Activated CD8-positive, alpha-beta T cell treated with anti-CD3 and anti-CD28 coated beads, Interleukin-2, amount 10 ng/mL, durations not matched to agents 7 days and 5 days (primary cell): Measurements from ENCODE around the gene THAP6. TPM values are rescaled to one million over a fixed set of nuclear protein-coding genes. Genes with fewer than 3 reads are reported as not detected.
"Not testable (repeated sequence)": the region's sequence is repeated elsewhere in the genome, so short reads cannot be mapped to it uniquely, and the experiment has no call there.

ENCODE experiments used
- ATAC-seq: fragments of 150-1000 bp; cut with Tn5 transposase; one replicate; pipeline ENCODE4 v1.10.0; 2021; ENCODE audit warnings: moderate library complexity
- CTCF ChIA-PET: fragments of 350-600 bp; sonication (Branson Sonifier 250); formaldehyde crosslinking; loops from one replicate; lab custom pipeline; 2021; ENCODE audit warnings: antibody characterized with exemption; lab: Charles Lee
- POLR2A ChIA-PET: fragments of 350-600 bp; sonication (Branson Sonifier 250); formaldehyde crosslinking; loops from one replicate; lab custom pipeline; 2021; ENCODE audit warnings: antibody characterized with exemption; lab: Charles Lee
- DNase-seq: peaks from one replicate; pipeline ENCODE4 v3.0.0-alpha.2; 2020
- H3K27ac Mint-ChIP-seq: one replicate; pipeline ENCODE4 v1.8.0; 2021; ENCODE audit warnings: mild to moderate bottlenecking, mixed read lengths
- H3K27me3 Mint-ChIP-seq: one replicate; pipeline ENCODE4 v1.8.0; 2021; ENCODE audit warnings: low read depth, mixed read lengths
- H3K36me3 Mint-ChIP-seq: one replicate; pipeline ENCODE4 v1.8.0; 2021; ENCODE audit warnings: low read depth, mixed read lengths
- H3K4me1 Mint-ChIP-seq: one replicate; pipeline ENCODE4 v1.8.0; 2021; ENCODE audit warnings: low read depth, mixed read lengths
- H3K4me3 Mint-ChIP-seq: one replicate; pipeline ENCODE4 v1.8.0; 2021; ENCODE audit warnings: mild to moderate bottlenecking, mixed read lengths
- H3K9me3 Mint-ChIP-seq: one replicate; pipeline ENCODE4 v1.8.0; 2022; ENCODE audit warnings: mixed read lengths; ENCODE audit not compliant: insufficient read depth
- total RNA-seq, 2 experiments: library from RNA; stranded (reverse); gene quantifications; one replicate each; pipeline ENCODE4 v1.2.3, GENCODE V29; 2021

The THAP6 gene
- total RNA-seq, 2 experiments from 2014 or later, result 16.1 to 16.7 TPM

- no peaks in the 10 kb centered on the region for H3K9me3 Mint-ChIP-seq
- ChIA-PET CTCF (no interaction called here), POLR2A (no interaction called here)
- H3K27ac Mint-ChIP-seq, result no peak overlapping the region
- no peak overlapping the region for H3K4me3 Mint-ChIP-seq
- peaks cover 10% of the 10 kb centered on the region for H3K4me1 Mint-ChIP-seq
- H3K36me3 Mint-ChIP-seq, result peaks cover 66% of the 10 kb centered on the region
- no peak for ATAC-seq
- DNase-seq, result no peak
- H3K27me3 Mint-ChIP-seq, result no peaks in the 10 kb centered on the region
Observed at GRCh38 chr4:75502671-75503070, 11.6 kb upstream of the THAP6 start.

- Mint-ChIP-seq H3K4me1 (peaks cover 14% of the 10 kb centered on the region), H3K27ac (no peak overlapping the region)
Observed at GRCh38 chr4:75505630-75506029, 8.6 kb upstream of the THAP6 start.

GRCh38 chr4:75509592-75509991 lies 4.7 kb upstream of the THAP6 start:
- POLR2A ChIA-PET, CTCF ChIA-PET, H3K9me3 Mint-ChIP-seq, ATAC-seq, DNase-seq, H3K4me3 Mint-ChIP-seq, H3K27me3 Mint-ChIP-seq, H3K27ac Mint-ChIP-seq: not testable (repeated sequence)
- H3K36me3 Mint-ChIP-seq, result peaks cover 42% of the 10 kb centered on the region
- peaks cover 27% of the 10 kb centered on the region for H3K4me1 Mint-ChIP-seq

More at GRCh38 chr4:75505630-75506029, 8.6 kb upstream of the THAP6 start:
- Mint-ChIP-seq H3K9me3 (no peaks in the 10 kb centered on the region), H3K4me3 (no peak overlapping the region), H3K27me3 (no peaks in the 10 kb centered on the region), H3K36me3 (peaks cover 53% of the 10 kb centered on the region)
- POLR2A ChIA-PET, result interaction anchor here (1.7 kb wide), 1 partner anchor 9 kb away, joined by 9 read pairs; the partner anchor contains the start of genes RCHY1 and THAP6
- ATAC-seq (no peak), DNase-seq (no peak)
- CTCF ChIA-PET, result interaction anchor here (1.0 to 2.3 kb wide), 2 partner anchors 8 to 10 kb away, joined by 3 to 7 read pairs; no protein-coding TSS in a partner anchor

DNA sequence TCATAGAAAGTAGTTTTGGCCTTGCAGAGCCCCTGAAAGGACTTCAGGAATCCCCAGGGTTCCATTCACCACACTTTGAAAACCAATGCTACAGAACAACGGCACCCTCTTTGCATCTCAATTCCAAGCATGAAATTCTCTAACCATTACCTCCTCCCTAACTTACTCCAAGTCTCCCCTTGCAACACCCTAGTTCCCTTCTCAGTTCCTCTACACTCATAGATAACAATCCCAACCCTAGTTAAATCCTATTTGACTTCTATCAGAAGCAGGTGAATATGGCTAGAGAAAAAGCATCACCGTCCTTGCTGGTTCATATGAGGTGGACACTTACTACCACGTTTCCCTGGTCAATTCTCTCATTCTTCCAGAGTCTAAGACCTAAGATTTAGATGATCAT lies 2.4 kb upstream of the THAP6 start:
- ChIA-PET CTCF (no interaction called here), POLR2A (no interaction called here)
- DNase-seq, result no peak
- peaks cover 40% of the 10 kb centered on the region for H3K4me1 Mint-ChIP-seq
- no peak for ATAC-seq
- H3K9me3 Mint-ChIP-seq, result no peaks in the 10 kb centered on the region
- H3K36me3 Mint-ChIP-seq, result peaks cover 29% of the 10 kb centered on the region
- H3K4me3 Mint-ChIP-seq, result no peak overlapping the region
- no peaks in the 10 kb centered on the region for H3K27me3 Mint-ChIP-seq
- H3K27ac Mint-ChIP-seq, result no peak overlapping the region

GRCh38 chr4:75512386-75513211 lies 1.7 kb upstream of the THAP6 start:
- peaks cover 44% of the 10 kb centered on the region for H3K4me1 Mint-ChIP-seq
- no peak overlapping the region for H3K4me3 Mint-ChIP-seq
- POLR2A ChIA-PET, result interaction anchor here (1.1 kb wide), 2 partner anchors 13 to 155 kb away, joined by 3 read pairs; no protein-coding TSS in a partner anchor
- no peaks in the 10 kb centered on the region for H3K9me3 Mint-ChIP-seq
- H3K27me3 Mint-ChIP-seq, result no peaks in the 10 kb centered on the region
- ATAC-seq (no peak), DNase-seq (peak; percentile 39)
- H3K27ac Mint-ChIP-seq, result peak overlapping the region; percentile 100
- CTCF ChIA-PET, result interaction anchor here (1.3 to 1.6 kb wide), 2 partner anchors 8 to 14 kb away, joined by 3 to 7 read pairs; no protein-coding TSS in a partner anchor
- H3K36me3 Mint-ChIP-seq, result peaks cover 28% of the 10 kb centered on the region

DNA sequence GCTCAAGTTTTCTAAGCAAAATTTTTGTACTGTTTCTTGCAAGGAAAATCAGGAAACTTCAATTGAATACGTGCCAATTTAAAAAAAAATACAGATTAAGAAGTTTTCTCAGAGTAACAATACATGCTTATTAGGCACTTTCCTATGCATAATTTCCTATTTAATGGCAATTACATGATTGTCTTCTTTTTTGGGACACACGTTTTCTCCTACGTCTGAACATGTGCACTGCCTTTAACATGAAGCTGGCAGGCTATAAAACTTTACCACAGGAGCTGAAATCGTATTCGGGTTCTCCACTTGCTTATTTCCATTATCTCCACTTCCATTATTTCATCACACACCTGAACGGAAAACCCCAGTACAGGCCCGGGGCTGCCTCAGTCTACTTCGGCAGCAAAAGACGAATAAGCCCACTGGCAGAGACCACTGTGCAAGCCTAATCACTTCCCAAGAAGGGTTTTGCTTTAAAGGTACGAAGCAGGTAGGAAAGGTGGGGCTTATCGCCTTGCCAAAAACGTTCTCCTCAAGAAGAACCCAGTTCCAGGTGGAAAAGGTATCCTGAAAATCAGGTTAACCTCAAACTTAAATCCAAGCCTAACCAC lies 645 bp upstream of the THAP6 start:
- ChIA-PET CTCF (interaction anchor here (1.1 to 3.0 kb wide), 7 partner anchors 9 to 581 kb away, joined by 3 to 14 read pairs (median 4); partner anchors contain the start of genes G3BP2, PARM1 and USO1), POLR2A (interaction anchor here (0.8 to 1.9 kb wide), 7 partner anchors 8 to 213 kb away, joined by 3 to 9 read pairs (median 4); partner anchors contain the start of gene USO1)
- ATAC-seq, result no peak
- no peaks in the 10 kb centered on the region for H3K9me3 Mint-ChIP-seq
- no peak for DNase-seq
- H3K27ac Mint-ChIP-seq, result peak overlapping the region; percentile 100
- H3K27me3 Mint-ChIP-seq, result no peaks in the 10 kb centered on the region
- H3K4me1 Mint-ChIP-seq, result peaks cover 46% of the 10 kb centered on the region
- H3K4me3 Mint-ChIP-seq, result no peak overlapping the region
- H3K36me3 Mint-ChIP-seq, result peaks cover 31% of the 10 kb centered on the region

- peak overlapping the region; percentile 100 for H3K27ac Mint-ChIP-seq
- no peak overlapping the region for H3K4me3 Mint-ChIP-seq
- ATAC-seq (no peak), DNase-seq (peak; percentile 29)
- H3K9me3 Mint-ChIP-seq, result no peaks in the 10 kb centered on the region
- H3K27me3 Mint-ChIP-seq, result no peaks in the 10 kb centered on the region
- ChIA-PET POLR2A (interaction anchor here (0.6 to 1.9 kb wide), 10 partner anchors 9 to 1562 kb away, joined by 3 to 13 read pairs (median 4); partner anchors contain the start of gene USO1), CTCF (interaction anchor here (1.2 to 3.0 kb wide), 9 partner anchors 12 to 582 kb away, joined by 3 to 14 read pairs (median 5); partner anchors contain the start of genes ODAPH, PARM1 and USO1)
- peaks cover 31% of the 10 kb centered on the region for H3K36me3 Mint-ChIP-seq
- H3K4me1 Mint-ChIP-seq, result peaks cover 43% of the 10 kb centered on the region
Observed at GRCh38 chr4:75514949-75515612, 808 bp downstream of the THAP6 start.

- ChIA-PET POLR2A (interaction anchor here (1.5 kb wide), 1 partner anchor 208 kb away, joined by 4 read pairs; the partner anchor contains the start of gene USO1), CTCF (interaction anchor here (1.1 to 3.0 kb wide), 5 partner anchors 11 to 211 kb away, joined by 3 to 14 read pairs (median 5); partner anchors contain the start of gene USO1)
- Mint-ChIP-seq H3K4me1 (peaks cover 35% of the 10 kb centered on the region), H3K36me3 (peaks cover 34% of the 10 kb centered on the region), H3K27ac (no peak overlapping the region), H3K4me3 (no peak overlapping the region), H3K9me3 (no peaks in the 10 kb centered on the region), H3K27me3 (no peaks in the 10 kb centered on the region)
- no peak for DNase-seq
- no peak for ATAC-seq
Observed at GRCh38 chr4:75516144-75516543, 1.9 kb downstream of the THAP6 start.

DNA sequence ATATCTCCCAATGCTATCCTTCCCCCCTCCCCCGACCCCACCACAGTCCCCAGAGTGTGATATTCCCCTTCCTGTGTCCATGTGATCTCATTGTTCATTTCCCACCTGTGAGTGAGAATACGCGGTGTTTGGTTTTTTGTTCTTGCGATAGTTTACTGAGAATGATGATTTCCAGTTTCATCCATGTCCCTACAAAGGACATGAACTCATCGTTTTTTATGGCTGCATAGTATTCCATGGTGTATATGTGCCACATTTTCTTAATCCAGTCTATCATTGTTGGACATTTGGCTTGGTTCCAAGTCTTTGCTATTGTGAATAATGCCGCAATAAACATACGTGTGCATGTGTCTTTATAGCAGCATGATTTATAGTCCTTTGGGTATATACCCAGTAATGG lies 5.2 kb downstream of the THAP6 start:
- H3K4me3 Mint-ChIP-seq, ATAC-seq, H3K27ac Mint-ChIP-seq, H3K9me3 Mint-ChIP-seq, DNase-seq, POLR2A ChIA-PET, CTCF ChIA-PET, H3K27me3 Mint-ChIP-seq: not testable (repeated sequence)
- peaks cover 27% of the 10 kb centered on the region for H3K4me1 Mint-ChIP-seq
- H3K36me3 Mint-ChIP-seq, result peaks cover 47% of the 10 kb centered on the region

- ATAC-seq, result no peak
- no peaks in the 10 kb centered on the region for H3K9me3 Mint-ChIP-seq
- DNase-seq, result no peak
- POLR2A ChIA-PET, result interaction anchor here (0.6 kb wide), 1 partner anchor 406 kb away, joined by 4 read pairs; no protein-coding TSS in a partner anchor
- no peaks in the 10 kb centered on the region for H3K27me3 Mint-ChIP-seq
- H3K4me3 Mint-ChIP-seq, result no peak overlapping the region
- H3K36me3 Mint-ChIP-seq, result peaks cover 48% of the 10 kb centered on the region
- peaks cover 1% of the 10 kb centered on the region for H3K4me1 Mint-ChIP-seq
- no peak overlapping the region for H3K27ac Mint-ChIP-seq
- CTCF ChIA-PET, result no interaction called here
Observed at GRCh38 chr4:75525086-75525485, 10.8 kb downstream of the THAP6 start.

DNA sequence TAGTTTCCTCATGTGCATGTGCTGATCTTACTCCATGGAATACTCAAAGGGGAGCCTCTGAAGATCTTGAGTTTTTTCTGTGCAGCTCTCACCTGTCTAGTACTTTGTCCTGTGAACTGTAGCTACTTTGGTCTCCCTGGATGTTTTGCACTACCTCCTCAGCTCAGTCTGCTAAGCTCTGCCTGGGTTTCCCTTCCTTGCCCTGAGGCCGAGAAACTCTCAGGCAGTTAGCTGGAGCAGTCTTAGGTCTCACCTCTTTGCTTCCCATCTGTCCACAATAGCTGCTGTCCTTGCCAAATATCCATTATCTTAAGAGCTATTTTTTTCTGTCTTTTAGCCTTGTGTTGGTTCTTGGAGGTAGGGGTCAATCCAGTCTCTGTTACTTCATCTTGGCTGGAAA lies 11.6 kb downstream of the THAP6 start:
- Mint-ChIP-seq H3K9me3 (no peaks in the 10 kb centered on the region), H3K4me3 (no peak overlapping the region), H3K27ac (no peak overlapping the region), H3K4me1 (no peaks in the 10 kb centered on the region), H3K36me3 (peaks cover 49% of the 10 kb centered on the region), H3K27me3 (no peaks in the 10 kb centered on the region)
- CTCF ChIA-PET, result interaction anchor here (1.3 kb wide), 1 partner anchor 12 kb away, joined by 3 read pairs; no protein-coding TSS in a partner anchor
- POLR2A ChIA-PET, result interaction anchor here (0.8 to 2.1 kb wide), 2 partner anchors 11 to 13 kb away, joined by 3 to 13 read pairs; partner anchors contain the start of genes RCHY1 and THAP6
- ATAC-seq (no peak), DNase-seq (no peak)
